ENCODE data around the gene PDCD1.

DNA sequence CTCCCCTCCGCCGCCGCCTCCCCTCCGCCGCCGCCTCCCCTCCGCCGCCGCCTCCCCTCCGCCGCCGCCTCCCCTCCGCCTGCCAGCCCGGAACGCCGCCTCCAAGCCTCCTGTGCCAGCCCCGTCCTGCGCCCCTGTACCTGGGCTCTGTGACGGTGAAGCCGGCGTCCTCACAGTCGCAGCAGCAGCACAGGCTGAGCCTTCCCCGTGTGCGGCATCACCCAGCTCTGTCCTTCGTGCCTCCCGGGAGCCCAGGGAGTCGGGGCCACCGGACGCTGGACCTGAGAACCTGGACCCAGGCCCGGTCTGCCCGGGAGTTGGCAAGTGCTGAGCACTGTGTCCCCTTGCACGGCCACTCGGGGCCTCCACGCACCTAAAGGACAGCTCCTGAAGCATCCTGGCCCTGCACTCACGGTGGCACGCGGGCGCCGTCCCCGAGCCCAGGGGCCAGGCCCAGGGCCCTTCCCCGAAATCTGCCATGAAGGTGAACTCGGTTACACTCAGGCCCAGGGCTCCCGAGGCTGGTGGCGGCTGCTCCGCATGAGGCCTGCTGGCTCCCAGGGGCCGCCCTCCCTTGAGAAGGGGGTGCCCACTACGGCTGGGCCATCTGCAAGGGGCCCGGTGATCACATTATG lies 43.8 kb upstream of the PDCD1 start:
- TF ChIP-seq, protein P1, sequence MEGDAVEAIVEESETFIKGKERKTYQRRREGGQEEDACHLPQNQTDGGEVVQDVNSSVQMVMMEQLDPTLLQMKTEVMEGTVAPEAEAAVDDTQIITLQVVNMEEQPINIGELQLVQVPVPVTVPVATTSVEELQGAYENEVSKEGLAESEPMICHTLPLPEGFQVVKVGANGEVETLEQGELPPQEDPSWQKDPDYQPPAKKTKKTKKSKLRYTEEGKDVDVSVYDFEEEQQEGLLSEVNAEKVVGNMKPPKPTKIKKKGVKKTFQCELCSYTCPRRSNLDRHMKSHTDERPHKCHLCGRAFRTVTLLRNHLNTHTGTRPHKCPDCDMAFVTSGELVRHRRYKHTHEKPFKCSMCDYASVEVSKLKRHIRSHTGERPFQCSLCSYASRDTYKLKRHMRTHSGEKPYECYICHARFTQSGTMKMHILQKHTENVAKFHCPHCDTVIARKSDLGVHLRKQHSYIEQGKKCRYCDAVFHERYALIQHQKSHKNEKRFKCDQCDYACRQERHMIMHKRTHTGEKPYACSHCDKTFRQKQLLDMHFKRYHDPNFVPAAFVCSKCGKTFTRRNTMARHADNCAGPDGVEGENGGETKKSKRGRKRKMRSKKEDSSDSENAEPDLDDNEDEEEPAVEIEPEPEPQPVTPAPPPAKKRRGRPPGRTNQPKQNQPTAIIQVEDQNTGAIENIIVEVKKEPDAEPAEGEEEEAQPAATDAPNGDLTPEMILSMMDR (IDR thresholded peaks at IDR 0.05 in 2 of 3, conservative IDR thresholded peaks at IDR 0.05 in 1 of 3; ENCODE audit: borderline replicate concordance in 1 of 3, insufficient read depth in 1 of 3, low read depth in 2 of 3, low read length in 2 of 3): no peak
- TF ChIP-seq SIN3A (IDR thresholded peaks at IDR 0.05; ENCODE audit: low read depth): no peak
- TF ChIP-seq EGR1 (IDR thresholded peaks at IDR 0.05; ENCODE audit: low read depth): no peak
- no peak for TF ChIP-seq POLR2A (IDR thresholded peaks at IDR 0.05; ENCODE audit: borderline replicate concordance, extremely low read depth, insufficient read depth, insufficient read length)
- TF ChIP-seq, protein P2, sequence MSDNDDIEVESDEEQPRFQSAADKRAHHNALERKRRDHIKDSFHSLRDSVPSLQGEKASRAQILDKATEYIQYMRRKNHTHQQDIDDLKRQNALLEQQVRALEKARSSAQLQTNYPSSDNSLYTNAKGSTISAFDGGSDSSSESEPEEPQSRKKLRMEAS (IDR thresholded peaks at IDR 0.05): no peak
- TF ChIP-seq, protein P3, sequence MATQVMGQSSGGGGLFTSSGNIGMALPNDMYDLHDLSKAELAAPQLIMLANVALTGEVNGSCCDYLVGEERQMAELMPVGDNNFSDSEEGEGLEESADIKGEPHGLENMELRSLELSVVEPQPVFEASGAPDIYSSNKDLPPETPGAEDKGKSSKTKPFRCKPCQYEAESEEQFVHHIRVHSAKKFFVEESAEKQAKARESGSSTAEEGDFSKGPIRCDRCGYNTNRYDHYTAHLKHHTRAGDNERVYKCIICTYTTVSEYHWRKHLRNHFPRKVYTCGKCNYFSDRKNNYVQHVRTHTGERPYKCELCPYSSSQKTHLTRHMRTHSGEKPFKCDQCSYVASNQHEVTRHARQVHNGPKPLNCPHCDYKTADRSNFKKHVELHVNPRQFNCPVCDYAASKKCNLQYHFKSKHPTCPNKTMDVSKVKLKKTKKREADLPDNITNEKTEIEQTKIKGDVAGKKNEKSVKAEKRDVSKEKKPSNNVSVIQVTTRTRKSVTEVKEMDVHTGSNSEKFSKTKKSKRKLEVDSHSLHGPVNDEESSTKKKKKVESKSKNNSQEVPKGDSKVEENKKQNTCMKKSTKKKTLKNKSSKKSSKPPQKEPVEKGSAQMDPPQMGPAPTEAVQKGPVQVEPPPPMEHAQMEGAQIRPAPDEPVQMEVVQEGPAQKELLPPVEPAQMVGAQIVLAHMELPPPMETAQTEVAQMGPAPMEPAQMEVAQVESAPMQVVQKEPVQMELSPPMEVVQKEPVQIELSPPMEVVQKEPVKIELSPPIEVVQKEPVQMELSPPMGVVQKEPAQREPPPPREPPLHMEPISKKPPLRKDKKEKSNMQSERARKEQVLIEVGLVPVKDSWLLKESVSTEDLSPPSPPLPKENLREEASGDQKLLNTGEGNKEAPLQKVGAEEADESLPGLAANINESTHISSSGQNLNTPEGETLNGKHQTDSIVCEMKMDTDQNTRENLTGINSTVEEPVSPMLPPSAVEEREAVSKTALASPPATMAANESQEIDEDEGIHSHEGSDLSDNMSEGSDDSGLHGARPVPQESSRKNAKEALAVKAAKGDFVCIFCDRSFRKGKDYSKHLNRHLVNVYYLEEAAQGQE (IDR thresholded peaks at IDR 0.05; ENCODE audit: low read depth): no peak
- TF ChIP-seq, protein P4, sequence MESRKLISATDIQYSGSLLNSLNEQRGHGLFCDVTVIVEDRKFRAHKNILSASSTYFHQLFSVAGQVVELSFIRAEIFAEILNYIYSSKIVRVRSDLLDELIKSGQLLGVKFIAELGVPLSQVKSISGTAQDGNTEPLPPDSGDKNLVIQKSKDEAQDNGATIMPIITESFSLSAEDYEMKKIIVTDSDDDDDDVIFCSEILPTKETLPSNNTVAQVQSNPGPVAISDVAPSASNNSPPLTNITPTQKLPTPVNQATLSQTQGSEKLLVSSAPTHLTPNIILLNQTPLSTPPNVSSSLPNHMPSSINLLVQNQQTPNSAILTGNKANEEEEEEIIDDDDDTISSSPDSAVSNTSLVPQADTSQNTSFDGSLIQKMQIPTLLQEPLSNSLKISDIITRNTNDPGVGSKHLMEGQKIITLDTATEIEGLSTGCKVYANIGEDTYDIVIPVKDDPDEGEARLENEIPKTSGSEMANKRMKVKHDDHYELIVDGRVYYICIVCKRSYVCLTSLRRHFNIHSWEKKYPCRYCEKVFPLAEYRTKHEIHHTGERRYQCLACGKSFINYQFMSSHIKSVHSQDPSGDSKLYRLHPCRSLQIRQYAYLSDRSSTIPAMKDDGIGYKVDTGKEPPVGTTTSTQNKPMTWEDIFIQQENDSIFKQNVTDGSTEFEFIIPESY (IDR thresholded peaks at IDR 0.05; ENCODE audit: extremely low read depth, insufficient replicate concordance, low read length): no peak
- no peak for TF ChIP-seq ZNF274 (IDR thresholded peaks at IDR 0.05; ENCODE audit: low read depth, low read length)
- TF ChIP-seq SP1 (IDR thresholded peaks at IDR 0.05; ENCODE audit: low read depth): no peak
- TF ChIP-seq POLR2AphosphoS5 (IDR thresholded peaks at IDR 0.05; ENCODE audit: low read depth, low read length): no peak

All from HCT116 (cell line).